ENCODE results near the gene CTSZ. TPM values are rescaled to one million over a fixed set of nuclear protein-coding genes. Genes with fewer than 3 reads are reported as not detected.
"Not testable (repeated sequence)": the region's sequence is repeated elsewhere in the genome, so short reads cannot be mapped to it uniquely, and the experiment has no call there.

The CTSZ gene
- total RNA-seq, 1 experiment from 2014 or later = 14.9 TPM

DNA sequence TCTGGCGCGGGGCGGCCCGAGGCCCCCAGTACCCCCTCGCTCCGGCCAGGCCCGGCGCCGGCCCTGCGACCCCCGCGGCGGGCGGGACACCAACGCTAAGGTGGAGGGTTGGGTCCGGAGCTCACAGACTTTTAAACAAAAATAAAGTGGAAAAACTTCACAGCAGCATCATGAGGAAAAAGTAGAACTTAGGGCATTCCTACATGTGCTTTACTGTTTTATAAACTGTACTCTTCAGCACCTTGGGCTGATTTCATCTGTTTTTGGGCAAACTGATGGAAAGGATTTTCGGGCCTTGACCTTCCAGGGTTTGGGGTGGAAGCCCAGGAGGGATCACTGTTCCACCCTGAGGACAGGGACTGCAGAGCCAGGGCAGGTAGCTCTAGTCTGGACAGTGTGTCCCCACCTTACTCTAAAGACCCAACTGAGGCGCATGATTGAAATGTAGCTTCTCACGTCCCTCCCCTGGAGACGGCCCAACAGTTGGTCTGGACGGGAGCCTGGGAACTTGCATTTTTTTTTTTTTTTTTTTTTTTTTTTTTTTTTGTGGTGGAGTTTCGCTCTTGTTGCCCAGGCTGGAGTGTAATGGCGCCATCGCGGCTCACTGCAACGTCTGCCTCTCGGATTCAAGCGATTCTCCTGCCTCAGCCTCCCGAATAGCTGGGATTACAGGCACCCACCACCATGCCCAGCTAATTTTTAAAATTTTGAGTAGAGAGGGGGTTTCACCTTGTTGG lies 25.3 kb downstream of the CTSZ start:
- DNase-seq (ENCODE audit: low read depth) = peak; percentile 39

- peak; percentile 82 for DNase-seq (ENCODE audit: low read depth)
Observed at GRCh38 chr20:58980711-58981627, 26.1 kb downstream of the CTSZ start, which contains the start of gene NELFCD. NELFCD (plus strand) TSS chr20:58981256; CDS start chr20:58981310, 54 bp downstream.

DNA sequence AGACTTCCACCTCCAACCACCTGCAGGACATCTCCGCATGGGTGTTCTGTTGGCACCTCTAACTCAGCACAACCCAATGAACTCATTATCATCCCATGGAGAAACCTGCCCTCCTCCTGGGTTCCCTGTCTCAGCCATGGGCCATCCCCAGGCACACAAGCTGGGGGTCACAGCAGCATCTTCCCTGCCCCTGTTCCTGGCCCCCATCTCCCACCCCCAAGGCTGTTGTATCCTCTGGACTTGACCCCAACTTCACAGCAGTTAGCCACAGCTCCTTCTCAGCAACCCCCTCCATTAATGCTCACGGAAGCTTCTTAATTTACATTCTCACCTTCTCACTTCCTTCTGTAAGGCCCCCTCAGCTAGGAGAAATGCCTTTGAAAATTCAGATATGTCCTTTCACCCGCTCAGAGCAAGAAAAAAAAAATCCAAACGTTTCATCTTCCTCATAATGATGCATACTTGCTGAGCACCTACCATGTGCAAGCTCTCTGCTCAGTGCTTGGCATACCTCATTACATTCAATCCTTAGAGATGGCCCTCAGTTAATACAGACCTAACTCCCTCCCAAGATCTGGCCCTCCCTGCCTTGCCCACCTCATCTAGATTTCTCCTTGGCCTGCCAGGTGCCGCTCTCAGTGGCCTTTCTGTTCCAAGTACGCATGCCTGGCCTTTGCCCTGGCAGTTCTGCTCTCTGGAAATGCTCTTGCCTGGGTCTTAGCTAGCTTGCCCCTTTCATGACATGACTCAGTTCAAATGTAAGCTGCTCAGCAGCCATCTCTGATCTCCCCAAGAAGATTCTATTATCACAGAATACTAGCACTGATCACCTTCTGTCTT lies 28.5 kb downstream of the CTSZ start:
- DNase-seq (ENCODE audit: low read depth) = no peak

- DNase-seq (ENCODE audit: low read depth) = peak; percentile 48
Observed at GRCh38 chr20:58976061-58976730, 30.9 kb downstream of the CTSZ start.

GRCh38 chr20:58975353-58975752 lies 31.7 kb downstream of the CTSZ start:
- no peak for DNase-seq (ENCODE audit: low read depth)

GRCh38 chr20:58973866-58974265 lies 33.2 kb downstream of the CTSZ start:
- no peak for DNase-seq (ENCODE audit: low read depth)

DNA sequence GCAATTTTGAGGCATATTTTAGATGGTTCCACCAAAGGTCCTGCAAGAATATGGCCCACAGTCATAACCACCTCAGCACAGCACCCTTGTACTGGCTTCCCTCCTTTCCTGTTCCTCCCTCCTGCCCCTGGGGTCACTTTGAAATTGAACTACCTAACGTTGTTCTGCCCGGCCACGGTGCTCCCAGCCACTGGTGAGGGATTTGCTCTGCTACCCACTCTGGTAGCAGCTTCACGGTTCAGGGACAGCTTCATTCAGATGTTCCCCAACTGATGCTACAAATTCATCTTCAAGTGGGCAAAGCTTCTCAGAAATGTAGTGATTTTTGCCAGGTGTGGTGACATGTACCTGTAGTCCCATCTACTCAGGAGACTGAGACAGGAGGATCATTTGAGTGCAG lies 33.9 kb downstream of the CTSZ start:
- no peak for DNase-seq (ENCODE audit: low read depth)

DNA sequence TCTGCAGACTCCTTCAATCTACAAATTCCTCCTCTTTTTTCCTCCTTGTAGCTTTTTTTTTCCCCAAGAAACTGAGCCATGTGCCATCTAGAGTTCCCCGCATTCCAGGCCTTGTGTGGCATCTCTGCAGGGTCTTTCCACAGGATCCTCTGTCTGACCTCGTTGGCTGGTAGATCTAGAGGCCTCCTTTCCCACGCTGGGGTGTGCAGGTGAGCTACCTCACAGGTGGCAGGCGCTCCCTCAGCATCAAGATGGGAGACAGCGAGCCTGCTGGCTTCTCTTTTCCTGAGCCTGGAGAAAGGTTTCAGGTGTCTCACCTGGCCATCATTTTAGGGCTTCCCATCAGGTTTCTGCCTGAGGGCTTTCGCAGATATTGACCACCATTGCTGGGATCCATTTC lies 35.6 kb downstream of the CTSZ start:
- no peak for DNase-seq (ENCODE audit: low read depth)

- DNase-seq (ENCODE audit: low read depth) = no peak
Observed at GRCh38 chr20:58970146-58970545, 36.9 kb downstream of the CTSZ start.

DNA sequence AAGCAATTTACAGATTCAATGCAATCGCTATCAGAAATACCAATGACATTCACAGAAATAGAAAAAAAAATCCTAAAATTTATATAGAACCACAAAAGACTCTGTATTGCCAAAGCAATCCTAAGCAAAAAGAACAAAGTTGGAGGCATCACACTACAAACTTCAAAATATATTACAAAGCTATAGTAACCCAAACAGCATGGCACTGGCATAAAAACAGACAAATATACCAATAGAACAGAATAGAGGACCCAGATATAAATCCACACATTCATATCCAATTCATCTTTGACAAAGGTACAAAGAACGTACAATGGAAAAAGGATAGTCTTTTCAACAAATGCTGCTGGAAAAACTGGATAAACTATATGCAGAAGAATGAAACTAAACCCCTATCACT lies 37.6 kb downstream of the CTSZ start:
- DNase-seq (ENCODE audit: low read depth) = no peak

DNA sequence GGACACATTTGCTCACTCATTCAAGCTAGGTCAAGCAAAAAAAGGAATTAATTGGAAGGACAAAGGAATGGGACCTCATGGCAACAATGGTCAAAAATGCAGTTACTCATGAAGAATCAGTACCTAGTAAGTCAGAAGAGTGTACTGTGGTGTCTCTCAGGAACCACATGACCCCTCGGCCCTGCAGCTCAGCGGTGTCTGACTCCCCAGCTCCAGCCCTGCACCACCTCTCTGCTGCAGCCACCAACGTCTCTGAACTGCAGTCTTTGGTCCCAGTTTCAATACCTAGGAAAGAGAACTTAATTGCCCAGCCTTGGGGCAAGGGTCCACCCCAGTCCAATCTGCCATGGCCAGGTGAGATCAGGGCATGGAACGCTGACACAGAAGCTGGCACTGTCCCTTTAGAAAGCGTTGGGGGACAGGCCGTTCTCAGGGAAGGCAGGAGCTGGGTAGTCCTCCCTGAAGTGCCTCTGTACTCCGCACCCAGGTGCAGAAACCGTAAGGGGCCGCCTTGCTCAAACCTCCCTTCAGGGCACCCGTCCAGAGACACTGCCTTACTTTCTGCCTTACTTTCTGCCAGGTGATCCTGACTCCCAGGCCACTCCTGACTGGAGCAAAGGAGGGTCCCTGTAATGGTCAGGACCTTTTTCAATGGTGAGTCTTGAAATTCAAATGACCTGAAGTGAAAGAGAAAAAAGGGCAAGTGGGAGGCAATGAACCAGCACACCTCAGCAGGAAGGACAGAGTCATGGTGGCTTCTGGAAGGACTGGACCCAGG lies 39.2 kb downstream of the CTSZ start:
- DNase-seq (ENCODE audit: low read depth) = no peak

DNA sequence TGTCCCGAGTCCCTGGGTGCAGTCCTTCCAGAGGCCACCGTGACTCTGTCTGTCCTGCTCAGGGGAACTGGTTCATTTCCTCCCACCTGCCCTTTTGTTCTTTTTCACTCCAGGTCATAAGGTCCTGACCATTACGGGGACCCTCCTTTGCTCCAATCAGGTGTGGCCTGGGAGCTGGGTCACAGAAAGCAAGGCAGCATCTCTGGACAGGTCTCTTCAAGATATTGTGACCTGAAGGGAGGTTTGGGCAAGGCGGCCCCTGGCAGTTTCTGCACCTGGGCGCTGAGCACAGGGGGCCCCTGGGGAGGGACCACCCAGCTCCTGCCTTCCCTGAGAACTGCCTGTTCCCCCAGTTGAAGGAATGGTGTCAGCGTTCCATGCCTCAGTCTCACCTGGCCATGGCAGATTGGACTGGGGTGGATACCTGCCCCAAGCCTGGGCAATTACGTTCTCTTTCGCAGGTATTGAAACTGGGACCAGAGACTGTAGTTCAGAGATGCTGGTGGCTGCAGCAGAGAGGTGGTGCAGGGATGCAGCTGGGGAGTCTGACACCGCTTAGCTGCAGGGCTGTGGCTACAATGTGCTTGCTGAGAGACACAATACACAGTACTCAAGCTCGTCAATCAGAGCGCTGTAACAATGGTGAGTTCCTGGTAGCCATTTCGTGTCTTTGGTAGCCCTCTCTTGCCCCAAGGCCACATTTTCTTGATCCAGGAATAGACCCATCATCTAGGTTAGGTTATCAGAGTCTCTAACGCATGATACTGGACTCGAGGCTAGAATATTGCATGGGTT lies 41.6 kb downstream of the CTSZ start:
- DNase-seq (ENCODE audit: low read depth) = no peak

DNA sequence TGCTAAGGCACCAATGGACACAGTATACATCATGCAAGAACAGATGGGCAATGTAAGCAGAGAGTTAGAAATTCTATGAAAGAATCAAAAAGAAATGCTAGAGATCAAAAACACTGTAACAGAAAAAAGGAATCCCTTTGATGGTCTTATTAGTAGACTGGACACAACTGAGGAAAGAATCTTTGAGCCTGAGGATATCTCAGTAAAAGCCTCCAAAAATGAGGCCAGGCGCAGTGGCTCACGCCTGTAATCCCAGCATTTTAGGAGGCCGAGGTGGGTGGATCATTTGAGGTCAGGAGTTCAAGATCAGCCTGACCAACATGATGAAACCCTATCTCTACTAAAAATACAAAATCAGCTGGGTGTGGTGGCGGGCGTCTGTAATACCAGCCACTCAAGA lies 43.1 kb downstream of the CTSZ start:
- DNase-seq (ENCODE audit: low read depth) = not testable (repeated sequence)

DNA sequence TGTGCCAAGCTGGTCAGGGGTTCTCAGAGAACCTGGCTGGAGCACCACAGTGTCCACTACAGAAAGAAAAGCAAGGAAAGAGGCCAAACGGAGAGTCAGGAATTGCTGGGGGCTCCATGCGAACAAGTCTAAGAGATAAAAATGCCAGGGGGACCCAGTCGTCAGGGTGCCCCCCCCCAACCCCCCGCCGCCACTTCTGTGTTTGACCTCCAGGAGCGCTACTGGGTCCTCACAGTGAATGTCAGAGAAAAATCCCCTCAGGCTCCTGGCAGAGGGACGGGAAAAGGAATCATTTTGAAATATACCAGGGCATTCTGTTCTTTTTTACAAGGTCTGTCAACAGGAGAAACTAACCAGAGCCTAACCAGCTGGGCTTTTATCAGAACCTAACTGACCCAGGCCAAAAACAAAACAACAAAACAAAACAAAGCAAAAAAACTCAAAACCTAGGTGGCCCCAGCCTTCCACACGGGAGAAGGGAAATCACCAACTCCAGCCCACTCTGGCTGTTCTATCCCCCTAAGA lies 43.9 kb downstream of the CTSZ start:
- no peak for DNase-seq (ENCODE audit: low read depth)

DNA sequence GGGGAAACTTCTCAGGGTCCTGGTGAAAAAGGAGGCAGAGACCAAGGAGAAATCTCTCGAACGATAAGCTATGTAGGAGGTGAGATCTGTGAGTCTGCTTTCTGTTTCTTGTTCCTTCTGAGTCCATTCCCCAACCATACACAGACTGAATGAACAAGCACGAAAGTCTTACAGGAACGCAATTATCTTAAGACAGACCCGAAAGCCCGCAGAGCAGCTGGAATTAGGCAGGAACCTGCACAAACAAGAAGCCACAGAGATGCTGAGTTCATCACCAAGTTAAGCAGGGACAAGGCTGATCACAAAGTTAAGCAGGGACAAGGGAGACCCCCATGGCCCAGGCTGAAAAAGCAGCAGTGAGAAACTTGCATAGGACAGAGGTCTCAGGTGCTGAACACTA lies 47.4 kb downstream of the CTSZ start:
- DNase-seq (ENCODE audit: low read depth) = peak; percentile 20

GRCh38 chr20:58956078-58956477 lies 51.0 kb downstream of the CTSZ start:
- DNase-seq (ENCODE audit: low read depth) = no peak

GRCh38 chr20:58953050-58953449 lies 54.0 kb downstream of the CTSZ start:
- no peak for DNase-seq (ENCODE audit: low read depth)

DNA sequence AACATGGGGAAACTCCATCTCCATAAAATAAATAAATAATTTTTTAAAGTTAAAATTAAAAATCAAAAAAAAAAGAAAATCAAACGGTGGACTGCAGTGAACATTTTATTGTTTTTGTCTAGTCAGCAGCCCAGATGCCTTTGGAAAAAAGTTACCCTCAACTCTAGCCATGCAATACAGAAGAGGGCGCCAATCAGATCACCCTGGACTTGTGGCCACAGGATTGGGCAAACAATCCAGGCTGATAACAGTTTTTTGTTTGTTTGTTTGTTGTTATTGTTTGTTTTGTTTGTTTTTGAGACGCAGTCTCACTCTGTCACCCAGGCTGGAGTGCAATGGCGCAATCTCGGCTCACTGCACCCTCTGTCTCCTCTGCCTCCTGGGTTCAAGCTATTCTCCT lies 56.5 kb downstream of the CTSZ start:
- DNase-seq (ENCODE audit: low read depth) = no peak

GRCh38 chr20:58947797-58948388 lies 59.2 kb downstream of the CTSZ start:
- not testable (repeated sequence) for DNase-seq (ENCODE audit: low read depth)

Data from M059J (cell line).